ENCODE data around the gene TINAG. TPM values are rescaled to one million over a fixed set of nuclear protein-coding genes. Genes with fewer than 3 reads are reported as not detected.

The TINAG gene
- total RNA-seq, 1 donor from 2014 or later, result not detected

DNA sequence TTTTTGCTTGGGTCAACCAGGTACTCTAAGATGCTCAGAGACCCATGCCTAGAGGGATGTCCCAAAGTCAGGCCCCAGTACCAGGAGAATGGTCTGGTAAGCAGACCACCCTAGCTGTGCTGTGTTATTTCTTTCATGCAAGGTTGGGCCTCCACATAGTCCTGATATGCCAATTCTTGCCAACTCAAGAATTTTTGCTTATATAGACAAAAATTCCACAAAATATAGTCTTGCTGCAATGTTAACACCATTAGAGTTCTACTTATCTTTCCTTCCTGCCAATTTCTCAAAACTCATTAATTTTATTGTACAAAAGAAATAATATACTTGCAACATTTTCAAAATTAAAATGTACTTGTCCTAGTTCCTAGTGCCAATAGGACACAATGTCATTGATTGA is 33.9 kb upstream of the TINAG start:
- TF ChIP-seq, protein P1, sequence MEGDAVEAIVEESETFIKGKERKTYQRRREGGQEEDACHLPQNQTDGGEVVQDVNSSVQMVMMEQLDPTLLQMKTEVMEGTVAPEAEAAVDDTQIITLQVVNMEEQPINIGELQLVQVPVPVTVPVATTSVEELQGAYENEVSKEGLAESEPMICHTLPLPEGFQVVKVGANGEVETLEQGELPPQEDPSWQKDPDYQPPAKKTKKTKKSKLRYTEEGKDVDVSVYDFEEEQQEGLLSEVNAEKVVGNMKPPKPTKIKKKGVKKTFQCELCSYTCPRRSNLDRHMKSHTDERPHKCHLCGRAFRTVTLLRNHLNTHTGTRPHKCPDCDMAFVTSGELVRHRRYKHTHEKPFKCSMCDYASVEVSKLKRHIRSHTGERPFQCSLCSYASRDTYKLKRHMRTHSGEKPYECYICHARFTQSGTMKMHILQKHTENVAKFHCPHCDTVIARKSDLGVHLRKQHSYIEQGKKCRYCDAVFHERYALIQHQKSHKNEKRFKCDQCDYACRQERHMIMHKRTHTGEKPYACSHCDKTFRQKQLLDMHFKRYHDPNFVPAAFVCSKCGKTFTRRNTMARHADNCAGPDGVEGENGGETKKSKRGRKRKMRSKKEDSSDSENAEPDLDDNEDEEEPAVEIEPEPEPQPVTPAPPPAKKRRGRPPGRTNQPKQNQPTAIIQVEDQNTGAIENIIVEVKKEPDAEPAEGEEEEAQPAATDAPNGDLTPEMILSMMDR (IDR thresholded peaks at IDR 0.05), result no peak
- TF ChIP-seq POLR2AphosphoS5 (IDR thresholded peaks at IDR 0.05; ENCODE audit: insufficient read depth in 1 of 2, low read depth in 1 of 2) (no peak), POLR2A (IDR thresholded peaks at IDR 0.05) (no peak)
- no peak for DNase-seq (ENCODE audit: extremely low spot score in 2 of 2)
- intact Hi-C loops (cut with DNase I), result no loop called here

DNA sequence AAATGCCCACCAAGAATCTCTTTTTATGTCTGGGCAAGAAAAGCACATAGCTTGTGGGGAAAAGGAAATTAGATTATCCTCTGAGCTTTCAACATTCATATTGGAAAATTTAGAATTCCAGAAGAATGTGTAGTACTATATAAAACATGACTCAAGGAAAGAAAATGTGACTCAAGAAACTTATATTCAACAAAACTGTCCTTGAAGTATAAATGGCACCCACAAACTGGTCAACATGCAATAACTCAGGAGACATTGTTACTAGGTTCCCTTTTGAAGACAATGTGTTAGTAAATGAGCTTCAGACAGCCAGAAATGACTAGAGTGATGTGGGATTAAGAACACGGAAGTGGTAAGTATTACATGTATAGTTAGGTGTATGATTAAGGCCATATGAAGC is 26.1 kb upstream of the TINAG start:
- TF ChIP-seq, protein P1 (IDR thresholded peaks at IDR 0.05), result no peak
- TF ChIP-seq POLR2AphosphoS5 (IDR thresholded peaks at IDR 0.05; ENCODE audit: insufficient read depth in 1 of 2, low read depth in 1 of 2) (no peak), POLR2A (IDR thresholded peaks at IDR 0.05) (no peak)
- no peak for DNase-seq (ENCODE audit: extremely low spot score in 2 of 2)
- intact Hi-C loops (cut with DNase I), result no loop called here
- no peaks in the 10 kb centered on the region for H3K36me3 ChIP-seq
- no peaks in the 10 kb centered on the region for H3K27me3 ChIP-seq
- H3K4me3 ChIP-seq, result no peak overlapping the region
- no peak overlapping the region for H3K27ac ChIP-seq
- no peaks in the 10 kb centered on the region for H3K4me1 ChIP-seq
- no peaks in the 10 kb centered on the region for H3K9me3 ChIP-seq

More for the DNA sequence above, 33.9 kb upstream of the TINAG start:
- no peaks in the 10 kb centered on the region for H3K27me3 ChIP-seq
- no peak overlapping the region for H3K4me3 ChIP-seq
- no peaks in the 10 kb centered on the region for H3K4me1 ChIP-seq
- no peaks in the 10 kb centered on the region for H3K36me3 ChIP-seq
- H3K27ac ChIP-seq, result no peak overlapping the region
- H3K9me3 ChIP-seq, result no peaks in the 10 kb centered on the region

DNA sequence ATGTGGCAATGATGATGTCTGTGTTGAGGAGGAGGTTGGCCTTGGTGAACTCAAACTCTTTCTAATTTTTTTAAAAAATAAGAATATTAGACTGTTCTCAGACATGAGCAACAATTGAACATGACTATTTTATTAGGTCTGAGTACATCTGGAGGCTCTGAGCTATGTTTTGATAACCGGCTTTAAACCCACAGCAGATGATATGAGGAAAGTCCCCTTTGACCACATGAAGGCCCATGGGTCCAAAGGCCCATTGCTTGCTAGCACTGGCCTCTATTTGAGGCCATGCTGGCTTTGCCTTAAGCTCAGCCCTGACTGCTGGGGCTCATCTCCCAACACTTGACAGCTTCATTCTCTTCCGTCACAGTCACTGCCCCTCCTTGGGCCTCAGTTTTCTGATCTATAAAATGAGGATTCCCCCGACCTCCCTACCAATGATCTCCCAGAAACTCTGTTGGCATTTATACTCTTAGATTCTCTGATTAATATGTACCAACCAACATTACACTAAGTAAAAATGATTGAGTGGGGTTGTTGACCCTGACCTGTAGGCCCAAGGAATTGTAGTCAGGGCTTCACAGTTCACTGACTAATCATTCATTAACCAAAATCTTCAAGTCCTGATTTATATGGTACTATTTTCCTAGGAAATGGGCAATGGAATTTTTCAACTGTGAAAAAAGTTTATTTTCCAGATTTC is 23.9 kb upstream of the TINAG start:
- Histone ChIP-seq H3K9me3 (no peaks in the 10 kb centered on the region), H3K4me1 (no peaks in the 10 kb centered on the region), H3K27ac (no peak overlapping the region), H3K36me3 (no peaks in the 10 kb centered on the region), H3K27me3 (no peaks in the 10 kb centered on the region), H3K4me3 (no peak overlapping the region)
- intact Hi-C loops (cut with DNase I), result no loop called here
- TF ChIP-seq POLR2A (IDR thresholded peaks at IDR 0.05), result no peak
- TF ChIP-seq, protein P1 (IDR thresholded peaks at IDR 0.05), result no peak
- TF ChIP-seq POLR2AphosphoS5 (IDR thresholded peaks at IDR 0.05; ENCODE audit: insufficient read depth in 1 of 2, low read depth in 1 of 2), result no peak
- no peak for DNase-seq (ENCODE audit: extremely low spot score in 2 of 2)

DNA sequence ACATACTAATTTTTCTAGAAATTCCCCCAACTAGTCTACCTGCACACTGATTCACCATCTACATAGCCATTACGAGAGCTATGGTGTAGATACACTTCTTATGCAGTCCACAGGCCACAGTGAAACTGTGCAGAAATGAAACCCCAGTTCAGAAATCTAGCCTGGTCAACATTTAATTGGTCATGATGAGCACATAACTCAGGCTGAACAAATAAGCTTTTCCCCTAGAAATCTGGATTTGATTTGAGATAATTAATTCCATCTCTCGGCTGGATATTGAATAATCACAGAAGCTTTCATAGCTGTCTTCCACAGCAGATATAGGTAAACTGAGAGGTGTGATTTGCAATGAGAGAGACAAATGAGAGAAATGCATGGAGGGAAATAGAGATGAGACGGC is 22.6 kb upstream of the TINAG start:
- H3K4me3 ChIP-seq, result no peak overlapping the region
- intact Hi-C loops (cut with DNase I), result no loop called here
- TF ChIP-seq POLR2AphosphoS5 (IDR thresholded peaks at IDR 0.05; ENCODE audit: insufficient read depth in 1 of 2, low read depth in 1 of 2) (no peak), POLR2A (IDR thresholded peaks at IDR 0.05) (no peak)
- TF ChIP-seq, protein P1 (IDR thresholded peaks at IDR 0.05), result no peak
- no peaks in the 10 kb centered on the region for H3K9me3 ChIP-seq
- DNase-seq (ENCODE audit: extremely low spot score in 2 of 2), result no peak
- no peak overlapping the region for H3K27ac ChIP-seq
- H3K4me1 ChIP-seq, result no peaks in the 10 kb centered on the region
- no peaks in the 10 kb centered on the region for H3K36me3 ChIP-seq
- H3K27me3 ChIP-seq, result no peaks in the 10 kb centered on the region

DNA sequence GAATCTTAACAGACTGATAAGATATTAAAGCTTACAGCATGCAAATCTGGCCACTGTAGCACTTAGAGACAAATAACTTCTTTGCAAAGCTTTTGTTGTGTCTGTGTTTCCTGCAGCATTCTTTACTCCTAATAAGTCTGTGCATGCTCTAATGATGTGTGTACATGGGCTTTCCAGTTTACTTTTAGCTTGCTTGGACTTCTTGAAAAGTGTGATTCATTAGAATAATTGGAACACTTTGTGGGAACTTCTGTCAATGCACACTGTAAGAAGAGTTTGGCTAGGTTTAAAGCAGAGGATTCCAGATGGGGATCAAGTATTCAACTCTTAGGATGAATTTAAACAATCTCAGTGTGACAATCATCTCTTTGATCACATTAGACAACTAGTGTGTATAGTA is 22.1 kb upstream of the TINAG start:
- Histone ChIP-seq H3K9me3 (no peaks in the 10 kb centered on the region), H3K27me3 (no peaks in the 10 kb centered on the region), H3K4me3 (no peak overlapping the region), H3K27ac (no peak overlapping the region), H3K4me1 (no peaks in the 10 kb centered on the region), H3K36me3 (no peaks in the 10 kb centered on the region)
- no peak for DNase-seq (ENCODE audit: extremely low spot score in 2 of 2)
- TF ChIP-seq, protein P1 (IDR thresholded peaks at IDR 0.05), result no peak
- TF ChIP-seq POLR2A (IDR thresholded peaks at IDR 0.05) (no peak), POLR2AphosphoS5 (IDR thresholded peaks at IDR 0.05; ENCODE audit: insufficient read depth in 1 of 2, low read depth in 1 of 2) (no peak)
- intact Hi-C loops (cut with DNase I), result no loop called here

All from vagina (tissue), 2 donors.